Mesenchymal stem cell (in vitro differentiated cells and primary cell): ENCODE results near the gene ELK1.

ENCODE experiments used
- DNase-seq: peaks from one replicate; pipeline ENCODE4 v3.0.0-alpha.2; 2013
- H2AFZ ChIP-seq: one replicate; pipeline ENCODE4 v1.6.1; 2013; ENCODE audit warnings: low read depth, mild to moderate bottlenecking, control low read depth, inconsistent platforms, low read length, moderate library complexity
- H2AK5ac ChIP-seq: 2 replicates; pipeline ENCODE4 v1.6.1; 2013; ENCODE audit warnings: low read length, moderate library complexity, mild to moderate bottlenecking, inconsistent platforms; ENCODE audit not compliant: severe bottlenecking
- H2BK120ac ChIP-seq: one replicate; pipeline ENCODE4 v1.6.1; 2013; ENCODE audit warnings: low read depth, mild to moderate bottlenecking, inconsistent platforms, low read length, moderate library complexity
- H2BK12ac ChIP-seq, 2 experiments: one replicate each; pipeline ENCODE4 v1.6.1; 2013; ENCODE audit warnings: inconsistent platforms in 2 of 2, low read length in 2 of 2, mild to moderate bottlenecking in 2 of 2, moderate library complexity in 2 of 2, control low read depth in 1 of 2
- H2BK15ac ChIP-seq: one replicate; pipeline ENCODE4 v1.6.1; 2013; ENCODE audit warnings: mild to moderate bottlenecking, low read depth, inconsistent platforms; ENCODE audit not compliant: poor library complexity, severe bottlenecking
- H2BK5ac ChIP-seq: 2 replicates; pipeline ENCODE4 v1.6.1; 2013; ENCODE audit warnings: low read depth, mild to moderate bottlenecking, low read length, control low read depth, inconsistent platforms; ENCODE audit not compliant: poor library complexity, severe bottlenecking
- H3K14ac ChIP-seq, 2 experiments: one replicate each; pipeline ENCODE4 v1.6.1; 2013; ENCODE audit warnings: inconsistent platforms in 2 of 2, low read length in 2 of 2, control low read depth in 1 of 2, mild to moderate bottlenecking in 1 of 2, moderate library complexity in 1 of 2
- H3K18ac ChIP-seq, 2 experiments: one replicate each; pipeline ENCODE4 v1.6.1; 2013; ENCODE audit warnings: inconsistent platforms in 2 of 2, low read length in 2 of 2, control low read depth in 1 of 2, low read depth in 1 of 2, mild to moderate bottlenecking in 1 of 2
- H3K23ac ChIP-seq, 2 experiments: one replicate each; pipeline ENCODE4 v1.6.1; 2013; ENCODE audit warnings: inconsistent platforms in 2 of 2, low read length in 2 of 2, mild to moderate bottlenecking in 2 of 2, moderate library complexity in 2 of 2, control low read depth in 1 of 2
- H3K27ac ChIP-seq: 2 replicates; pipeline ENCODE4 v1.5.1; 2013; ENCODE audit warnings: mild to moderate bottlenecking, moderate library complexity, low read length, control low read depth, inconsistent platforms; ENCODE audit not compliant: poor library complexity, severe bottlenecking
- H3K27me3 ChIP-seq, 2 experiments: 2 replicates each; pipeline versions ENCODE4 v1.6.1 to v1.7.0; 2013; ENCODE audit warnings: low read length in 2 of 2, mild to moderate bottlenecking in 2 of 2, moderate library complexity in 2 of 2, control low read depth in 1 of 2, inconsistent platforms in 1 of 2; ENCODE audit not compliant: control insufficient read depth in 1 of 2, insufficient read depth in 1 of 2
- H3K36me3 ChIP-seq, 2 experiments: 2 replicates each; pipeline versions ENCODE4 v1.6.1 to v1.7.0; 2013; ENCODE audit warnings: low read length in 2 of 2, control low read depth in 1 of 2, inconsistent platforms in 1 of 2, low read depth in 1 of 2, mild to moderate bottlenecking in 1 of 2; ENCODE audit not compliant: insufficient read depth in 2 of 2, control insufficient read depth in 1 of 2
- H3K4ac ChIP-seq, 2 experiments: one replicate each; pipeline ENCODE4 v1.6.1; 2013; ENCODE audit warnings: inconsistent platforms in 2 of 2, low read length in 2 of 2, mild to moderate bottlenecking in 2 of 2, moderate library complexity in 2 of 2, control low read depth in 1 of 2, low read depth in 1 of 2
- H3K4me1 ChIP-seq: 2 replicates; pipeline ENCODE4 v1.6.1; 2013; ENCODE audit warnings: low read depth, low read length, control low read depth; ENCODE audit not compliant: control insufficient read depth, insufficient read depth
- H3K4me2 ChIP-seq: 2 replicates; pipeline ENCODE4 v1.6.1; 2013; ENCODE audit warnings: low read length, mild to moderate bottlenecking, inconsistent platforms; ENCODE audit not compliant: poor library complexity, severe bottlenecking
- H3K4me3 ChIP-seq, 2 experiments: 2 replicates each; pipeline versions ENCODE4 v1.5.1 to v1.7.0; 2013; ENCODE audit warnings: low read length in 2 of 2, mild to moderate bottlenecking in 2 of 2, control low read depth in 1 of 2, low read depth in 1 of 2; ENCODE audit not compliant: insufficient read depth in 1 of 2
- H3K79me1 ChIP-seq: replicated peaks from 2 replicates; pipeline ENCODE4 v1.6.1; 2013; ENCODE audit warnings: mild to moderate bottlenecking, control low read depth, low read length, inconsistent platforms; ENCODE audit not compliant: poor library complexity, severe bottlenecking
- H3K9ac ChIP-seq: 2 replicates; pipeline ENCODE4 v1.7.0; 2013; ENCODE audit warnings: mild to moderate bottlenecking, low read length, moderate library complexity
- H3K9me3 ChIP-seq: 2 replicates; pipeline ENCODE4 v1.7.0; 2013; ENCODE audit warnings: mild to moderate bottlenecking, low read length; ENCODE audit not compliant: control insufficient read depth
- H4K8ac ChIP-seq: one replicate; pipeline ENCODE4 v1.6.1; 2013; ENCODE audit warnings: inconsistent platforms, mild to moderate bottlenecking, low read length, moderate library complexity
- H4K91ac ChIP-seq: one replicate; pipeline ENCODE4 v1.6.1; 2013; ENCODE audit warnings: mild to moderate bottlenecking, low read length, inconsistent platforms
- WGBS: methylation state at CpG from one replicate; pipeline ENCODE4 v1.1.7; 2013; ENCODE audit warnings: mixed read lengths; 5-methylcytosine and 5-hydroxymethylcytosine counted together

Gene ELK1

GRCh38 chrX:47637546-47638195, 12.7 kb downstream of the ELK1 start:
- no peak overlapping the region for H3K14ac ChIP-seq
- no peak overlapping the region for H2BK5ac ChIP-seq
- no peak overlapping the region for H4K91ac ChIP-seq
- no peak overlapping the region for H3K4me3 ChIP-seq
- peaks cover 0 to 6% of the 10 kb centered on the region in 2 experiments for H3K27me3 ChIP-seq
- no peaks in the 10 kb centered on the region for H3K9me3 ChIP-seq
- no peak overlapping the region for H4K8ac ChIP-seq
- no peak overlapping the region for H2BK120ac ChIP-seq
- H2AFZ ChIP-seq = no peak overlapping the region
- 78% methylated on average over 24 of the region's 31 CpGs for WGBS
- H2BK12ac ChIP-seq = no peak overlapping the region
- H3K4me2 ChIP-seq = no peak overlapping the region
- no peak overlapping the region for H2BK15ac ChIP-seq
- no peak overlapping the region for H3K4ac ChIP-seq
- no peak overlapping the region for H2AK5ac ChIP-seq
- no peak overlapping the region for H3K18ac ChIP-seq
- no peak overlapping the region for H3K23ac ChIP-seq
- no peak for DNase-seq
- no peak overlapping the region for H3K27ac ChIP-seq
- H3K36me3 ChIP-seq = peaks cover 51 to 74% of the 10 kb centered on the region in 2 experiments
- no peak overlapping the region for H3K9ac ChIP-seq
- peaks cover 10% of the 10 kb centered on the region for H3K79me1 ChIP-seq
- no peaks in the 10 kb centered on the region for H3K4me1 ChIP-seq

- Histone ChIP-seq H3K18ac (no peak overlapping the region), H3K27ac (no peak overlapping the region), H2BK120ac (no peak overlapping the region), H2AFZ (no peak overlapping the region), H3K27me3 (peaks cover 0 to 6% of the 10 kb centered on the region in 2 experiments), H3K9me3 (no peaks in the 10 kb centered on the region), H3K4me3 (no peak overlapping the region), H3K4me1 (peaks cover 2% of the 10 kb centered on the region), H2BK12ac (no peak overlapping the region), H4K8ac (no peak overlapping the region), H3K14ac (no peak overlapping the region), H3K36me3 (peaks cover 44 to 56% of the 10 kb centered on the region in 2 experiments), H3K4me2 (no peak overlapping the region), H2BK15ac (no peak overlapping the region), H3K23ac (no peak overlapping the region), H3K9ac (no peak overlapping the region), H3K79me1 (peaks cover 8% of the 10 kb centered on the region), H2BK5ac (no peak overlapping the region), H3K4ac (no peak overlapping the region), H4K91ac (no peak overlapping the region), H2AK5ac (no peak overlapping the region)
- DNase-seq = no peak
- WGBS = 98% methylated on average over 16 of the region's 16 CpGs
Measured at GRCh38 chrX:47634871-47635575, 15.3 kb downstream of the ELK1 start.

GRCh38 chrX:47633689-47634590, 16.4 kb downstream of the ELK1 start:
- H3K27ac ChIP-seq = no peak overlapping the region
- WGBS = 82% methylated on average over 14 of the region's 14 CpGs
- H3K36me3 ChIP-seq = peaks cover 39 to 46% of the 10 kb centered on the region in 2 experiments
- H3K23ac ChIP-seq = no peak overlapping the region
- H3K4me2 ChIP-seq = no peak overlapping the region
- H3K4me1 ChIP-seq = peaks cover 3% of the 10 kb centered on the region
- H3K9me3 ChIP-seq = no peaks in the 10 kb centered on the region
- H2AFZ ChIP-seq = no peak overlapping the region
- no peak overlapping the region for H2BK12ac ChIP-seq
- H4K8ac ChIP-seq = no peak overlapping the region
- no peak overlapping the region for H4K91ac ChIP-seq
- H3K14ac ChIP-seq = no peak overlapping the region
- no peak overlapping the region for H2BK5ac ChIP-seq
- H3K18ac ChIP-seq = no peak overlapping the region
- no peak overlapping the region for H2AK5ac ChIP-seq
- H2BK120ac ChIP-seq = no peak overlapping the region
- no peak overlapping the region for H3K9ac ChIP-seq
- H3K4ac ChIP-seq = no peak overlapping the region
- H3K27me3 ChIP-seq = peaks cover 0 to 8% of the 10 kb centered on the region in 2 experiments
- no peak overlapping the region for H3K4me3 ChIP-seq
- no peak overlapping the region for H2BK15ac ChIP-seq
- H3K79me1 ChIP-seq = peaks cover 3% of the 10 kb centered on the region
- no peak for DNase-seq

GRCh38 chrX:47632666-47633065, 17.7 kb downstream of the ELK1 start:
- WGBS = 98% methylated on average over 3 of the region's 4 CpGs
- Histone ChIP-seq H2AFZ (no peak overlapping the region), H3K27me3 (peaks cover 0 to 9% of the 10 kb centered on the region in 2 experiments), H4K8ac (no peak overlapping the region), H3K9ac (no peak overlapping the region), H3K79me1 (peaks cover 3% of the 10 kb centered on the region), H2AK5ac (no peak overlapping the region), H2BK12ac (no peak overlapping the region), H3K4me1 (peaks cover 3% of the 10 kb centered on the region), H3K4me3 (no peak overlapping the region), H3K4ac (no peak overlapping the region), H3K4me2 (no peak overlapping the region), H4K91ac (no peak overlapping the region), H3K14ac (no peak overlapping the region), H2BK15ac (no peak overlapping the region), H2BK5ac (no peak overlapping the region), H3K23ac (no peak overlapping the region), H3K18ac (no peak overlapping the region), H3K36me3 (peaks cover 26 to 36% of the 10 kb centered on the region in 2 experiments), H2BK120ac (no peak overlapping the region), H3K27ac (no peak overlapping the region), H3K9me3 (no peaks in the 10 kb centered on the region)
- no peak for DNase-seq
